ENCODE results near the gene TMEM121. TPM values are rescaled to one million over a fixed set of nuclear protein-coding genes. Genes with fewer than 3 reads are reported as not detected.

Gene TMEM121
- total RNA-seq, 1 experiment from 2014 or later, result 1.9 TPM

DNA sequence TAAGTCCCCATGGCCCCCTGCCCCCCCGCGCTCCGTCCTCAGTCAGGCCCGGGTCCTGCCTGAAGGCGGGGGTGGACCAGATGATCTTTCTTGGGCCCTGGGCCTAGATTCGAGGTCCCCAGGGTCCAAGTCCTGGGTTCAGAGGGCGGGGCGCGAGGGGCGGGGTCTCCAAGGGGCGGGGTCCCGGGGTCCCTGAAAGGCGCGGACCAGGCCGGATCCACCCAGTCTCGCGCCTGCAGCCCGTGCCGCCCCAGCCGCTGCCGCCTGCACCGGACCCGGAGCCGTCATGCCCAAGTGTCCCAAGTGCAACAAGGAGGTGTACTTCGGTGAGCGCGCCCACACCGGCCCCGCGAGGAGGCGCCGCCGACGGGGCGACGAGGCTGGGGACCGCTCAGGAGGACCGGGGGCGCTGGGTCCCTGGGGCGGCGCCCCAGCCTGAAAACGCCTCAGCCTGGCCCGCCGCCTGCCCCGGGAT is 39.4 kb upstream of the TMEM121 start:
- DNase-seq (ENCODE audit: extremely low read depth, low read depth), result peak; percentile 45

GRCh38 chr14:105487449-105487985 is 38.9 kb upstream of the TMEM121 start:
- no peak for DNase-seq (ENCODE audit: extremely low read depth, low read depth)

DNA sequence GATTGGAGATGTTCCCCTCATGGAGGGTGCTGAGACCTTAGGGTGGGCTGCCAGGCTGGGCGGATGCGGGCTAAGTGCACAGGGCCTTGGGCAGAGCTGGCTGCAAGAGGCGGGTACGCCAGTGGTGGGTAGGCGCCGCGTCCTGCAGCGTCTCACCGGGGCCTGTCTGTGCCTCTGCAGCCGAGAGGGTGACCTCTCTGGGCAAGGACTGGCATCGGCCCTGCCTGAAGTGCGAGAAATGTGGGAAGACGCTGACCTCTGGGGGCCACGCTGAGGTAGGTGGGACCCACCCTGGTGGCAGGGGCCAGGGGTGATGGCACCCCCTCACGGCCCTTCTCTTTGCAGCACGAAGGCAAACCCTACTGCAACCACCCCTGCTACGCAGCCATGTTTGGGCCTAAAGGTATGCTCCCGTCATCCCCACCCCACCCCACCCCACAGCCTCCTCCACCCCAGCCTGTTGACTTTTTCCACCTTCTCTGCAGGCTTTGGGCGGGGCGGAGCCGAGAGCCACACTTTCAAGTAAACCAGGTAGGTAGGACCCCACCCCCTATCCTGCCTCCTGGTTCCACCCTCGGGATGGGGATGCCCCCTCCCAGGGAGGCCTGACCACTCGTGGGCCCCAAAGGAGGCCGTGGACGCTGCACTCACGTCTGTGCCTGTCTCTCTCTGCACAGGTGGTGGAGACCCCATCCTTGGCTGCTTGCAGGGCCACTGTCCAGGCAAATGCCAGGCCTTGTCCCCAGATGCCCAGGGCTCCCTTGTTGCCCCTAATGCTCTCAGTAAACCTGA is 38.2 kb upstream of the TMEM121 start:
- no peak for DNase-seq (ENCODE audit: extremely low read depth, low read depth)

GRCh38 chr14:105488781-105489541 is 37.4 kb upstream of the TMEM121 start:
- DNase-seq (ENCODE audit: extremely low read depth, low read depth), result no peak

- DNase-seq (ENCODE audit: extremely low read depth, low read depth), result peak; percentile 85
These were observed 36.7 kb upstream of the TMEM121 start for GRCh38 chr14:105489542-105490266.

GRCh38 chr14:105490267-105490571 is 36.2 kb upstream of the TMEM121 start:
- no peak for DNase-seq (ENCODE audit: extremely low read depth, low read depth)

- DNase-seq (ENCODE audit: extremely low read depth, low read depth), result peak; percentile 100
These were observed 35.6 kb upstream of the TMEM121 start, which contains the start of gene TEDC1 for GRCh38 chr14:105490572-105491365. Gene TEDC1, plus strand, starts transcription at chr14:105491246. Its CDS starts 130 bp downstream, at chr14:105491376.

- peak; percentile 74 for DNase-seq (ENCODE audit: extremely low read depth, low read depth)
These were observed 34.9 kb upstream of the TMEM121 start for GRCh38 chr14:105491366-105491973.

DNA sequence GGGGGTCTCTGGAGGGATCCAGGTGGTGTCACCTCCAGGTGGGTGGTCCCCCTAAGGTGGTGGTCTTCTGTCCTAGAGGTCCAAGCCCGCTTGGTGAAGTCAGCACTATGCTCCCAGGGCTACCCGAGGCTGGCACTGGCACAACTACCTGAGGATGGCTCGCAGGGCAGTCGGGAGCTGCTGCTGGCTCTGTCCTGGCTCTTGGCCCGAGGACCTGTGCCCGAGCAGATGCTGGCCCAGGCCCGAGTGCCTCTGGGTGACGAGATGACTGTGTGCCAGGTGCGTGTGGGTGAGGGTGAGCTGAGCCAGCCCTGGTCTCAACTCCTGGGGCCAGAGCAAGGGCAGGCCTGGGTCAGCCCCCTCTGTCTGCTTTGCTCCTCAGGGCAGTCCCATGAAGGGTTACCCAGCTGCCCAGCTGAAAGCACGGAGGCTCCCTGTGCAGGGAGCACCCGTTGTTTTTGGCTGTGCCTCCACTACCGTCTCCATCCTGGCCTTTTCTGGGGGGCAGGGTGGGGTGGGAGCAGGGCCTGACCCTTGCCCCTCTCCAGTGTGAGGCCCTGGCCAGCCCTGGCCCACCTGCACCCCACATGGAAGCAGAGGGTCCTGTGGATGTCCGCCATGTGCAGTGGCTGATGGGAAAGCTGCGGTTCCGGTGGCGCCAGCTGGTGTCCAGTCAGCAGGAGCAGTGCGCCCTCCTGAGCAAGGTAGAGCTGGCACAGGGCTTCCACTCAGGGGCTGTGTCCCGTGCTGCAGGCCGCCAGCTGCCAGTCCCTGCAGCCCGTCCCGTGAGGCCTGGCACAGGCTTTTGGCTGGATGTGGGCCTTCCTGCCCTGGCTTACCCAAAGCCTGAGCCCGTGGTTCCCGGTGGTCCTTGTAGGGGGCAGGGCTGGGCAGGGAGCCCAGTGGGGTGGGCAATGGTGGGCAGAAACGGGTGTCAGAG is 34.1 kb upstream of the TMEM121 start:
- DNase-seq (ENCODE audit: extremely low read depth, low read depth), result no peak

- DNase-seq (ENCODE audit: extremely low read depth, low read depth), result no peak
These were observed 33.2 kb upstream of the TMEM121 start for GRCh38 chr14:105492971-105493871.

GRCh38 chr14:105493921-105494605 is 32.3 kb upstream of the TMEM121 start:
- no peak for DNase-seq (ENCODE audit: extremely low read depth, low read depth)

GRCh38 chr14:105494606-105494929 is 31.8 kb upstream of the TMEM121 start:
- no peak for DNase-seq (ENCODE audit: extremely low read depth, low read depth)

- no peak for DNase-seq (ENCODE audit: extremely low read depth, low read depth)
These were observed 31.0 kb upstream of the TMEM121 start for GRCh38 chr14:105495101-105495989.

DNA sequence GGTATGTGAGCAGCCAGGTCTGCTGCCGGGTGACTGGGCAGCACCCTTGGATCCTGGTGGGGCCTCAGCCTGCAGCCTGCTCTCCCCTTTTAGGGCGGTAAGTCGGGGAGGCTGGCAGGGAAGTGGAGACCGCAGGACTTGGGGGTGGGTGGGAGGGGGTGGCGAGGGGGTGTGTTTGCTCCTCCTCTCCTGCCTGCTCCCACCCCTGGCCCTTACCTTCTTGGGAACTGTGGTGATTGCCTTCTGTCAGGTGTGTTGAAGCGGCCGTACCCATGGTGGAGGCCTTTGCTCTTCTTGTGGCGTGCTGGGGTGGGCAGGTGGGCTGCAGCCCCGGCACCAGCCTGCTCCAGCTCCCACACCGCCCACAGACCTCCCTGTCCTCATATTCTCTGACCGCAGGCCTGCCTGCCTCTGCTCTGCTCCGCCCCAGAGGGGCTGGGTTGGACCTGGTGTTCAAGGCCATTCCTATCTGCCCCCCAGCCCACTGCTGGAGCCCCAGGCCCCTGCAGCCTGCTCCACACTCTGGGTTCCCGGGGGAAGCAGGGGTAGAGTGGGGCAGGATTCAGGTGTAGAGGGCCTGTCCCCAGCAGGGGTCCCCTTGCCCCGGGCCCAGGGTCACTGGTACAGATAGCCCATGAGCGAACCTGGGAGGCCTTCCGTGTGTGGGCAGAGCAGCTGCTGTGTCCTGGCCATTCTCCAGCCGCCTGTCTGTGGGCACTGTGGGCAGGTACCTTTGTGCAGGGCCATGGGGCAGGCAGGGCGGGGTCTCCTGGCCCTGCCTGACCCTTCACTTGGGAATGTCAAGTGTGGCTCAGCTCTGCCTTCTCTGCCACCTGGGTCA is 30.2 kb upstream of the TMEM121 start:
- DNase-seq (ENCODE audit: extremely low read depth, low read depth), result no peak

All from NCI-H460 (cell line).